Amygdala (tissue), 56 donors: ENCODE data around the gene C12orf57.

Experiments used
- DNase-seq, 56 donors: peaks; one replicate each; lab custom pipeline; 2025; lab: John Stamatoyannopoulos, UW

The C12orf57 gene

DNA sequence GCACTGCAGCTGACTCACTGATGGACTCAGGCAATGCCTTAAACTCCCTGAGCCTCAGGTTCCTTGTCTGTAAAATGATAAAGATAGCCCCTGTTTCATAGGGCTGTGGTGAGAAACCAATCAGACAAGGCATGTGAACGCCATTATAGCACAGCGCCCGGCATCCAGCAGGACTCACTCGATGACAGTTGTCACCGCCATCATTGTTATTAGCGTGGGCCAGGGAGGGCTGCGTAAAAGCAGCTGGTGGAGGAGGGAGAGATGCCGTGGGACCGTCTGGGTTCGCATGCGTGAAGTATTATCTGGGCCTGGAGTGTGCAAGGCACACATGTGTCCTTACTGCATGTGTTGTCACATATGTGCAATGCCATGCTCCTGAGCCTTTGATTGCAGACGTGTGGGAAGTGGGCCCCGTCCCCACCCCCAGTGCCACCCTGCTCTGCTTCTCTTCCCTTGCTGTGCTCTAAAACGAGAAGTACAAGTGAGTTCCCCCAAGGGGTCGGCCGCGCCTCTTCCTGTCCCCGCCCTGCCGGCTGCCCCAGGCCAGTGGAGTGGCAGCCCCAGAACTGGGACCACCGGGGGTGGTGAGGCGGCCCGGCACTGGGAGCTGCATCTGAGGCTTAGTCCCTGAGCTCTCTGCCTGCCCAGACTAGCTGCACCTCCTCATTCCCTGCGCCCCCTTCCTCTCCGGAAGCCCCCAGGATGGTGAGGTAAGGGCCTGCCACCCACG lies 7.2 kb downstream of the C12orf57 start, which contains the start of gene PTPN6:
TSS of gene PTPN6 (plus strand) at position 546 of the 730 bp plus-strand sequence. CDS start at position 703, 157 bp downstream.
- peak in 9 of 56 donors; percentile 18 to 59 (median 30) for DNase-seq

GRCh38 chr12:6951551-6952120 lies 7.8 kb downstream of the C12orf57 start:
- no peak for DNase-seq

GRCh38 chr12:6952121-6952862 lies 8.5 kb downstream of the C12orf57 start:
- no peak for DNase-seq

DNA sequence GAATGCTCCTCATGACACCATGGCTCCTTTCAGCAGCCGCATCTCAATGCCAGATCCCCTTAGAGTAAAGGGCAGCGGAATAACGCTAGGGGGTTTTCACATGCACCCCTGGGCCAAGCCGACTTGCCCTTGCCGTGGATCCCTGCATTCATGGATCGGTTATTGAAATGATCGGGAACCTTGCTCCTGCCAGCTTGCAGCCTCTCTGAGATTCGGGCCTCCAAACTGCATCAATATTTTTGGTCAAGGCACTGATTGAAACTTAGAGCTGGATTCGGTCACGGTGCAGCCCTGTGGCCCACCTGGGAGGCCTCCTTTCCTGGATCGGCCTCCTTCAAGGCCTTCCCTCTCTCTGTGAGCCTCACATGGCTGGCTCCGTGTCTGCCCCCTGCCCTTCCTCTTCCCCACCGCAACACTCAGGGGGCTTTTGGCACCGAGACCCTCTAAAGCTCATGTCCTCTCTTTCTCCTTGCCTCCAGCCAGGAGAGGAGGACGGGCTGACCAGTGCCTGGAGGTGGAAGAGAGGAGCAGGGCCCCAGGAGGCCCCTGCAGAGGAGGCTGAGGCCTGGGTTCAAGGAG lies 9.1 kb downstream of the C12orf57 start:
- no peak for DNase-seq

- DNase-seq, result peak in 9 of 56 donors; percentile 14 to 58 (median 42)
Observed at GRCh38 chr12:6953442-6954315, 9.9 kb downstream of the C12orf57 start.

DNA sequence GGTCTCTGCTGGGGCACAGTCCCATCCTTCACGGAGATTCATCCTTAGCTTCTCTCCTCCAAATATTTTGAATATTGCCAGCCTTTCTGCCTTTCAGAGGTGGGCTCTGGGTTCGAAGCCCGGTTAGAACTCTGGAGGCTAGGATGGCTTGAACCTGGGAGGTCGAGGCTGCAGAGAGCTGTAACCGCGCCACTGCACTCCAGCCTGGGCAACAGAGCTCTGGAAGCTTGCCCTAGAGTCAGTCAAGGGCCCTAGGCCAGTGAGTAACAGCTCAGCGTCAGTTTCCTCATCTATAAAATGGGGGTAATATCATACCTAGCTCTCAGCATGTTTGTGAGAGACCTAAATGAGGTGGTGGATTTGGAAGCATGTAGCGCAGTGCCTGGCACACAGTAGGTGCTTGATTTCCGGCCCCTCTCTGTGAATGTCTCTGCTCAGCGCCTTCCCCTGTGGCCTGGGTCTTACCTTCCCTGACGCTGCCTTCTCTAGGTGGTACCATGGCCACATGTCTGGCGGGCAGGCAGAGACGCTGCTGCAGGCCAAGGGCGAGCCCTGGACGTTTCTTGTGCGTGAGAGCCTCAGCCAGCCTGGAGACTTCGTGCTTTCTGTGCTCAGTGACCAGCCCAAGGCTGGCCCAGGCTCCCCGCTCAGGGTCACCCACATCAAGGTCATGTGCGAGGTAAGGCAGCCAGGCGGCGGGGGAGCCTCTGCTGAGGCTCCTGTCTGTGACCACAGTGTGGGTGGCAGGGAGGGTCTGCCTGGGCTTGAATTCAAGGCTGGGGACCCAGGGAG lies 10.7 kb downstream of the C12orf57 start:
- no peak for DNase-seq

DNA sequence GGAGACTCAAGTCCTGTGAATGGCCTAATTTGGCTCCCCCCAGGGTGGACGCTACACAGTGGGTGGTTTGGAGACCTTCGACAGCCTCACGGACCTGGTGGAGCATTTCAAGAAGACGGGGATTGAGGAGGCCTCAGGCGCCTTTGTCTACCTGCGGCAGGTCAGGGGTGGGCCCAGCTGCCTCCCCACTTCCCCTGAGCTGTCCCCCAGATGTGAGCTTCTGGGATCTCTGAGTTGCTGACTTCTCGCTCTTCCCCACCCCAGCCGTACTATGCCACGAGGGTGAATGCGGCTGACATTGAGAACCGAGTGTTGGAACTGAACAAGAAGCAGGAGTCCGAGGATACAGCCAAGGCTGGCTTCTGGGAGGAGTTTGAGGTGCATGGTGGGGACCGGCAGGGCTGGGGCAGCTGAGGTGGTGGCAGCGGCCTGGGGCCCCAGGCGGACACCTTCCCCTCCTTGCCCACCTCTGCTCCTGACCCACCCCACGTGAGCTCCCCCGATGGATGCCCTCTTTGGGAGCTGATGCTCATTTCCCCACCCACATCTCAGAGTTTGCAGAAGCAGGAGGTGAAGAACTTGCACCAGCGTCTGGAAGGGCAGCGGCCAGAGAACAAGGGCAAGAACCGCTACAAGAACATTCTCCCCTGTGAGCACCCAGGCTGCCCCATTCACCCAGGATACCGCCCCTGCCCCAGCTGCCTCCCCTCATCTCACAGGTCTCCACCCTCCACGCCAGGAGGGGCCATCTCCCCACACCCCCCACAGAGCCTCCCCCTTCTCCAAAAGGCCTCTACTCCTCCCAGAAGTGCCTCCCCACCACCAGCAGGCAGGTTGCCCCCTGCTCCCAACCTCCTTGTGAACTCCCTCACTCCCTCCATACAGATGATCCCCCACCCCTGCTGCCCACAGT lies 11.5 kb downstream of the C12orf57 start:
- DNase-seq, result no peak

- DNase-seq, result no peak
Observed at GRCh38 chr12:6956021-6956727, 12.4 kb downstream of the C12orf57 start.

DNA sequence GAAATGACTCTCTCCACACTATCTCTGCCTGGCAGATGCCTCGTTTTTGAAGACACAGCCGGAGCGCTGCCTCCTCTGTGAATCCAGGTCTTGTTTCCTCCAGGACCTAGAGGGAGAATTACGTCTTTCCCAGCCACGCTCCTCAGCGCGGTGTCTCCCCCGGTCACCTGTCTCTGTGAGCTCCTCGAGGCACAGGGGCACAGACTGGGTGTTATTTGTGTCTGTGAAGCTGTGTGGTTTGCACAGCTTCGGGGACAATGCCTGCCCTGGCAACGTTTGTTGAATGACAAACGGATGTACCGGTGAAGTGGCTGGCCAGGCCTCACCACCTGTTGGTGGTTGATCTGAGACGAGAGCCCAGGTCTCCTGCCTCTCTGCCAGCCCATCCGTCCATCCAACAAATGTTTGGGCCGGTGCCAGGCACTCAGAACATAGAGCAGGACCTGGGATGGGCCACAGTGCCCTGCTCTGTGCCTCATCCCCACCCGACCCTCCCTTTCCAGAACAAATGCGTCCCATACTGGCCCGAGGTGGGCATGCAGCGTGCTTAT lies 13.4 kb downstream of the C12orf57 start:
- no peak for DNase-seq

GRCh38 chr12:6957741-6958608 lies 14.2 kb downstream of the C12orf57 start:
- no peak for DNase-seq

- DNase-seq, result no peak
Observed at GRCh38 chr12:6958609-6959057, 14.8 kb downstream of the C12orf57 start.

DNA sequence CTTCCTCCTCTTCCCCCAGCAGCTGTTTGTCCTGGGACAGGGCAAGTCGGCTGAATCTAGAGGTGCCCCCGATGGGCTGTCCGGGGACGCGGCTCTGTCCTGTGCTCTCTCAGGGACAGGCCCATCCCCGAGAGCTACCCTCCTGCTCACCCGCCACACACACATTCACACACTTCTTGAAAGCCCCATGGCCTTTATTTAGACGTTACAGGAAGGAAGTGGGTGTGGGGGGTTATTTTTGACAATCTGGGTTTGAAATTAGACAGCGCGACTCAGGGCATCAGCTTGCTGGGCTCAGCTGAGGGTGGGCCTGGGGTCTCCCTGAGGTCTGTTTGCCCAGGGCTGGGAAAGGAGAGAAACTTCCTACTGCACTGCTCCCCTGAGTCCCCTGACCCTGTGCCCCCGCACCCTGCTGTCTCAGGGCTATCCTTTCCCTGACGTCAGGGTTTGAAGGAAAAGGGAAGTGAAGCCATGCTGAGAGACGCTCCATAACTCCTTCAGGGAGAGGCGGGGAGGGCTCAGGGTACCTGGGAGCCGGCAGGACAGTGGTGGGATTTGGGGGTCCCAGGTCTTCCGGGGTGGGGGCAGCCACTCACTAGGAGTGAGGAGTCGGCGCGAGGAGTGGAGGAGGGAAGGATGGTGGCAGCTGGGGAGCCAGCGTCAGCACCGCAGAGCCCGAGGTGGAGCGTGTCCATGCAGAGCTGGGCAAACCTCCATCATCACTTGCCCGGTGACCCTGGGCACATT lies 15.4 kb downstream of the C12orf57 start:
- DNase-seq, result peak in 3 of 56 donors; percentile 15 to 49 (median 35)

GRCh38 chr12:6959805-6960592 lies 16.2 kb downstream of the C12orf57 start:
- no peak for DNase-seq

DNA sequence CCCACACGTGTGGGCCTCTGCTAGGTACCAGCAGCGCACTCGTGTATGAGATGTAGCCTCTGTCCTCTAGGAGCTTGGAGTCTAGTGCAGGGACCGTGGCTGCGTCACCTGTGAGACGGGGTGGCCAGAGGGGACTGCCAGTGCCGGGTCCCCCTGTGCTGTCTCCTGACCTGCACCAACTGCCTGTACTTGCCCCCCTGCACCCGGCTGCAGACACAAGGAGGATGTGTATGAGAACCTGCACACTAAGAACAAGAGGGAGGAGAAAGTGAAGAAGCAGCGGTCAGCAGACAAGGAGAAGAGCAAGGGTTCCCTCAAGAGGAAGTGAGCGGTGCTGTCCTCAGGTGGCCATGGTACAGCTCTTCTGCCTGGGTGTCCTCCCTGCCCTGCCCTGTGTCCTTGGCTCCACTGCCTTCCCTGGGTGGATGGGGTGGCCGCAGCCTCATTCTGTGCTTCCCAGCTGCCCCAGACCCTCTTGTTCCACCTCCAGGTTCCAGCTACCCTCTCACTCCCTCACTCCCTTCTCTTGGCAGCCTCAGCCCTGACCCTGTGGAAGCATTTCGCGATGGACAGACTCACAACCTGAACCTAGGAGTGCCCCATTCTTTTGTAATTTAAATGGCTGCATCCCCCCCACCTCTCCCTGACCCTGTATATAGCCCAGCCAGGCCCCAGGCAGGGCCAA lies 16.9 kb downstream of the C12orf57 start:
- DNase-seq, result no peak
